ENCODE data around the gene CD33. TPM values are rescaled to one million over a fixed set of nuclear protein-coding genes. Genes with fewer than 3 reads are reported as not detected.

The CD33 gene
- total RNA-seq, 1 donor from 2014 or later: not detected

- Mint-ChIP-seq H3K27me3 (ENCODE audit: low read depth) (peaks cover 31% of the 10 kb centered on the region), H3K27ac (ENCODE audit: unreplicated experiment) (no peak overlapping the region), H3K4me3 (no peak overlapping the region), H3K9me3 (no peaks in the 10 kb centered on the region), H3K4me1 (no peaks in the 10 kb centered on the region), H3K36me3 (ENCODE audit: low read depth) (no peaks in the 10 kb centered on the region)
- peak; percentile 34 for DNase-seq (ENCODE audit: low read depth, low spot score)
- TF ChIP-seq CTCF (conservative IDR thresholded peaks at IDR 0.05): peak; percentile 74
These were observed 34.7 kb downstream of the CD33 start for GRCh38 chr19:51259348-51260245.

- Mint-ChIP-seq H3K9me3 (no peaks in the 10 kb centered on the region), H3K36me3 (ENCODE audit: low read depth) (no peaks in the 10 kb centered on the region), H3K4me3 (no peak overlapping the region), H3K27me3 (ENCODE audit: low read depth) (peaks cover 25% of the 10 kb centered on the region), H3K4me1 (no peaks in the 10 kb centered on the region), H3K27ac (ENCODE audit: unreplicated experiment) (no peak overlapping the region)
- DNase-seq (ENCODE audit: low read depth, low spot score): no peak
- TF ChIP-seq CTCF (conservative IDR thresholded peaks at IDR 0.05): no peak
These were observed 38.9 kb downstream of the CD33 start for GRCh38 chr19:51263808-51264207.

- Mint-ChIP-seq H3K4me3 (no peak overlapping the region), H3K36me3 (ENCODE audit: low read depth) (no peaks in the 10 kb centered on the region), H3K27ac (ENCODE audit: unreplicated experiment) (no peak overlapping the region), H3K27me3 (ENCODE audit: low read depth) (no peaks in the 10 kb centered on the region), H3K4me1 (no peaks in the 10 kb centered on the region), H3K9me3 (no peaks in the 10 kb centered on the region)
- no peak for TF ChIP-seq CTCF (conservative IDR thresholded peaks at IDR 0.05)
- no peak for DNase-seq (ENCODE audit: low read depth, low spot score)
These were observed 46.2 kb downstream of the CD33 start for GRCh38 chr19:51271067-51271466.

- Mint-ChIP-seq H3K4me1 (no peaks in the 10 kb centered on the region), H3K9me3 (no peaks in the 10 kb centered on the region), H3K27ac (ENCODE audit: unreplicated experiment) (no peak overlapping the region), H3K4me3 (no peak overlapping the region), H3K36me3 (ENCODE audit: low read depth) (no peaks in the 10 kb centered on the region), H3K27me3 (ENCODE audit: low read depth) (no peaks in the 10 kb centered on the region)
- TF ChIP-seq CTCF (conservative IDR thresholded peaks at IDR 0.05): no peak
- DNase-seq (ENCODE audit: low read depth, low spot score): no peak
These were observed 47.4 kb downstream of the CD33 start for GRCh38 chr19:51272183-51272810.

GRCh38 chr19:51274049-51274770, 49.3 kb downstream of the CD33 start:
- H3K9me3 Mint-ChIP-seq: no peaks in the 10 kb centered on the region
- H3K4me1 Mint-ChIP-seq: no peaks in the 10 kb centered on the region
- no peak for DNase-seq (ENCODE audit: low read depth, low spot score)
- H3K27me3 Mint-ChIP-seq (ENCODE audit: low read depth): peaks cover 12% of the 10 kb centered on the region
- H3K4me3 Mint-ChIP-seq: no peak overlapping the region
- no peaks in the 10 kb centered on the region for H3K36me3 Mint-ChIP-seq (ENCODE audit: low read depth)
- no peak for TF ChIP-seq CTCF (conservative IDR thresholded peaks at IDR 0.05)
- no peak overlapping the region for H3K27ac Mint-ChIP-seq (ENCODE audit: unreplicated experiment)
